Esophagus squamous epithelium (tissue), 4 donors: ENCODE results near the gene BHMT.

Source experiments
- POLR2A ChIP-seq, 4 donors: fragments of 450-650 bp; IDR thresholded peaks; one replicate each; pipeline ENCODE4 v1.6.1; 2017; ENCODE audit warnings: antibody characterized with exemption in 4 of 4, mild to moderate bottlenecking in 4 of 4, moderate library complexity in 3 of 4
- TF ChIP-seq, protein P1 (sequence below), 6 experiments: fragments of 450-650 bp in 4 of 6; fragments of 200-600 bp in 2 of 6; sonication (generic) in 2 of 6; IDR thresholded peaks; one replicate each; pipeline ENCODE4 v1.5.1; 2016 to 2019; ENCODE audit warnings: antibody characterized with exemption in 6 of 6, mild to moderate bottlenecking in 4 of 6, moderate library complexity in 4 of 6

DNA sequence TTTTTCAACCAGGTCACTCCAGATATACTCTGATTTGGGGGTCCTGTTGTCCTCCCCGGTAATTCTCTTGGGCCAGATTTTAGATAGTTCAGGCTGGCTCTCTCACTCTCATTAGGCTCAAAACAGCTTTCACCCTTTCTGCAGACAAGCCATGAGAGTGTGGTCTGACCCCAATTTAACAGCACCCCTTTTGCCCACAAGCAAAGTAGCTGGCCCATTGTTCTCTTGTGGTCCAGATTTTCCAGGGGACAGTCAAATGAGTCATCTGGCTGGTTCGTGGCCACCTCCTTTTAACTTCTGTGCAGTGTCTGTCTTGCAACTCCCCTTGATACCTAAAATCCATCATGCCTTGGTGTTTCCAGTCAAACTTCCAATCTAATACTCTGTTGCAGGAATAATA, 25.5 kb upstream of the BHMT start:
- TF ChIP-seq POLR2A (IDR thresholded peaks at IDR 0.05), result no peak
- TF ChIP-seq, protein P1, sequence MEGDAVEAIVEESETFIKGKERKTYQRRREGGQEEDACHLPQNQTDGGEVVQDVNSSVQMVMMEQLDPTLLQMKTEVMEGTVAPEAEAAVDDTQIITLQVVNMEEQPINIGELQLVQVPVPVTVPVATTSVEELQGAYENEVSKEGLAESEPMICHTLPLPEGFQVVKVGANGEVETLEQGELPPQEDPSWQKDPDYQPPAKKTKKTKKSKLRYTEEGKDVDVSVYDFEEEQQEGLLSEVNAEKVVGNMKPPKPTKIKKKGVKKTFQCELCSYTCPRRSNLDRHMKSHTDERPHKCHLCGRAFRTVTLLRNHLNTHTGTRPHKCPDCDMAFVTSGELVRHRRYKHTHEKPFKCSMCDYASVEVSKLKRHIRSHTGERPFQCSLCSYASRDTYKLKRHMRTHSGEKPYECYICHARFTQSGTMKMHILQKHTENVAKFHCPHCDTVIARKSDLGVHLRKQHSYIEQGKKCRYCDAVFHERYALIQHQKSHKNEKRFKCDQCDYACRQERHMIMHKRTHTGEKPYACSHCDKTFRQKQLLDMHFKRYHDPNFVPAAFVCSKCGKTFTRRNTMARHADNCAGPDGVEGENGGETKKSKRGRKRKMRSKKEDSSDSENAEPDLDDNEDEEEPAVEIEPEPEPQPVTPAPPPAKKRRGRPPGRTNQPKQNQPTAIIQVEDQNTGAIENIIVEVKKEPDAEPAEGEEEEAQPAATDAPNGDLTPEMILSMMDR (IDR thresholded peaks at IDR 0.05), result no peak
